Esophagus (tissue), 2 donors: ENCODE measurements around the gene PRDX6. TPM values are rescaled to one million over a fixed set of nuclear protein-coding genes. Genes with fewer than 3 reads are reported as not detected.
"Not testable (repeated sequence)": the region's sequence is repeated elsewhere in the genome, so short reads cannot be mapped to it uniquely, and the experiment has no call there.

ENCODE experiments used
- H3K27ac ChIP-seq, 2 donors: one replicate each; pipeline ENCODE4 v1.5.1; 2013; ENCODE audit warnings: low read depth in 2 of 2, mild to moderate bottlenecking in 2 of 2, inconsistent platforms in 1 of 2, low read length in 1 of 2, moderate library complexity in 1 of 2
- H3K27me3 ChIP-seq, 2 donors: one replicate each; pipeline ENCODE4 v1.6.1; 2013; ENCODE audit warnings: low read length in 2 of 2, control low read depth in 1 of 2, mild to moderate bottlenecking in 1 of 2; ENCODE audit not compliant: insufficient read depth in 2 of 2, control insufficient read depth in 1 of 2
- H3K36me3 ChIP-seq, 2 donors: one replicate each; pipeline ENCODE4 v1.6.1; 2013; ENCODE audit warnings: low read length in 1 of 2; ENCODE audit not compliant: control insufficient read depth in 2 of 2, insufficient read depth in 2 of 2
- H3K4me1 ChIP-seq, 2 donors: one replicate each; pipeline ENCODE4 v1.6.1; 2013; ENCODE audit warnings: low read length in 1 of 2; ENCODE audit not compliant: control insufficient read depth in 2 of 2, insufficient read depth in 2 of 2
- H3K4me3 ChIP-seq, 2 donors: one replicate each; pipeline ENCODE4 v1.5.1; 2013; ENCODE audit warnings: low read length in 2 of 2, mild to moderate bottlenecking in 2 of 2, low read depth in 1 of 2, moderate library complexity in 1 of 2
- H3K9me3 ChIP-seq, 2 donors: one replicate each; pipeline ENCODE4 v1.6.1; 2013; ENCODE audit warnings: mild to moderate bottlenecking in 2 of 2, low read depth in 1 of 2, low read length in 1 of 2, moderate library complexity in 1 of 2; ENCODE audit not compliant: control insufficient read depth in 2 of 2, insufficient read depth in 1 of 2
- WGBS, 2 donors: extraction: QIAGEN DNeasy Blood & Tissue Kit; methylation state at CpG; one replicate each; pipeline ENCODE4 v1.1.7; 2013; 5-methylcytosine and 5-hydroxymethylcytosine counted together
- polyA plus RNA-seq, 2 donors: library from polyadenylated mRNA; stranded (reverse); fragments of 200-250 nt; gene quantifications; one replicate each; pipeline ENCODE4 v1.2.3, GENCODE V29; 2013
- donor health status: healthy with polysubstance abuse.
- donor health status: Bipolar disorder and iron deficiency.

The PRDX6 gene
- polyA plus RNA-seq, 2 donors = 198 to 221 TPM

DNA sequence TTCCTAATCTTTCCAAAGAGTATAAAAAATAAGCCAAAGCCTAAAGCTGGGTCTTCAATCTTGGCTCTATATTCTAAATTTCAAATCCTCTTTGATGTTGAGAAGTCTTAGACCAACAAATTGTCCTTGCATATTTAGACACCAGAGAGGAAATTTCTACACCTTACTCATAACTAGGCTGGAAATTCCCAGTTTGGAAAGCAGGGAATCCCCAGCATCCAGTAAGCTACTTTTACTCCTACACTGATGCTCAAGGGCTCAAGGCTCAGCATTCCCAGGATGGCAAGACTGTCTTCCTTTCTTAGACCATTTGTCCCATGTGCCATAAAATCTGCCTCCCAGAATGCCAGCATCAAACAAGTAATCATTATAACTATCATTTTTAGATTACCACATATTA lies 28.3 kb downstream of the PRDX6 start:
- H3K27me3 ChIP-seq = no peaks in the 10 kb centered on the region
- no peaks in the 10 kb centered on the region for H3K36me3 ChIP-seq
- no peak overlapping the region for H3K4me3 ChIP-seq
- peaks cover 0 to 2% of the 10 kb centered on the region in 2 donors for H3K9me3 ChIP-seq
- peaks cover 0 to 4% of the 10 kb centered on the region in 2 donors for H3K4me1 ChIP-seq
- no peak overlapping the region for H3K27ac ChIP-seq

DNA sequence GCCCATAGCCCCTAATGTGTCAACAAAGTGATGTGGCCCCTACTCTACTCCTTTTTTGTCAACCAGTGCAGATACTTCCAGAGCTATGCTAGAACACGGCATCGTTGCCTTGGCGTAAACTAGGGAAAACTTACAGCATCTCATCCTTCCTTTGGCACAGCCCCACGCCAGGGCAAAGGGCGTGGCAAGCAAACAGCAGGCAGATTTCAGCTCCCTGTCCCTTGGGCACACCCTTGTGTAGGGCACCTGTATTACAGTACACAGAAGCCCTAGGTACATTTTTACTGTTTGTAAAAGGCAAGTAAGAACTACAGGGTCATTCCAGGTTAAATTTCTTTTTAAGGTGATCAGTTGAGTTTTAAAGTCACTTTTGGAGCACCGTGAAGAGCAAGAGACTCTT lies 29.3 kb downstream of the PRDX6 start:
- 68 to 70% methylated on average over 6 of the region's 6 CpGs for WGBS, 2 donors
- Histone ChIP-seq H3K4me3 (no peak overlapping the region), H3K9me3 (peaks cover 0 to 2% of the 10 kb centered on the region in 2 donors), H3K27me3 (no peaks in the 10 kb centered on the region), H3K4me1 (peaks cover 0 to 4% of the 10 kb centered on the region in 2 donors), H3K27ac (no peak overlapping the region), H3K36me3 (no peaks in the 10 kb centered on the region)

DNA sequence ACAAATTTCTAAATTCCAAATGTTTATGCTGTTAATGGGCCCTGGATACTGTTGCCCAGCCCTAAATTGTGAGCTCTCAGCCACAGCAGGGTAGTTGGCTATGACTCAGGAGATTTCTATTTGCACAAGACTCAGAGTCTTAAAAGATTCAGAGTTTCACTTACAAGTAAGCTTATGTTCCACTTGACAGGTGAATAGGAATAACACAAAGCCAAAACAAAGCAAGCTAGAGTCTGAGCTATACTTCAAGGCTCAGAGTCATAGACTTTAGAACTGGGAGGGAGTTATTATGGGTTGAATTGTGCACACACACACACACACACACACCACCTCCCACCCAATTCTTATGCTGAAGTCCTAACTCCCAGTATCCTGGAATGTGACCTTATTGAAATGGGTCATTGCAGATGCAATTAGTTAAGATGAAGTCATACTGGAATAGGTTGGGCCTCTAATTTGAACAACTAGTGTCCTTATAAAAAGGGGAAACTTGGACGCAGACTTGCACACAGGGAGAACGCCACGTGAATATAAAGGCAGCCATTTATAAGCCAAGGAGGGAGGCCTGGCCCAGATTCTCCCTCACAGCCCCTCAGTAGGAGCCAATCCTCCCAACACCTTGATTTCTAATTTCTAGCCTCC lies 30.2 kb downstream of the PRDX6 start:
- peak overlapping the region; percentile 73 to 78 for H3K27ac ChIP-seq
- H3K36me3 ChIP-seq = no peaks in the 10 kb centered on the region
- peaks cover 0 to 4% of the 10 kb centered on the region in 2 donors for H3K4me1 ChIP-seq
- peaks cover 0 to 2% of the 10 kb centered on the region in 2 donors for H3K9me3 ChIP-seq
- H3K27me3 ChIP-seq = no peaks in the 10 kb centered on the region
- 50 to 68% methylated on average over 3 of the region's 3 CpGs for WGBS, 2 donors
- H3K4me3 ChIP-seq = no peak overlapping the region

DNA sequence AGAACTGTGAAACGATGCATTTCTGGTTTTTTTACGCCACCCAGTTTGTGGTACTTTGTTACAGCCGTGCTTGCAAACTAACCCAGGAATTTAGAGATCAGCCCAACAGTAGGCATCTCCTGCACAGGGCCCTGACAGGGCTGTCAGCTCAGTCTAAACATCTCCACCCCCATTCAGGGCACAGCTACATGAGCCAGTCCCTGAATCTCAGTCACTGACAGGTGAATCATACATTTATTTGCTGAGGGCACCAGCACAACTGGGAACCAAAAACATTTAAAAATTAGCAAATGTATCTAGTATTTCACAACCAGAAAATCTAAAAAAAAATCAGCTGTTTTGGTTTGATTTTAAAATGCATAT lies 30.7 kb downstream of the PRDX6 start:
- Histone ChIP-seq H3K36me3 (no peaks in the 10 kb centered on the region), H3K27ac (peak overlapping the region; percentile 73 to 78), H3K9me3 (peaks cover 0 to 2% of the 10 kb centered on the region in 2 donors), H3K4me3 (no peak overlapping the region), H3K4me1 (peaks cover 0 to 4% of the 10 kb centered on the region in 2 donors), H3K27me3 (no peaks in the 10 kb centered on the region)
- WGBS, 2 donors = 63 to 77% methylated on average over 3 of the region's 3 CpGs

GRCh38 chr1:173508541-173508940 lies 31.4 kb downstream of the PRDX6 start:
- WGBS, 2 donors = 78 to 90% methylated on average over 2 of the region's 2 CpGs
- Histone ChIP-seq H3K4me1 (peaks cover 0 to 4% of the 10 kb centered on the region in 2 donors), H3K9me3 (peaks cover 0 to 2% of the 10 kb centered on the region in 2 donors), H3K27me3 (no peaks in the 10 kb centered on the region), H3K27ac (no peak overlapping the region), H3K4me3 (no peak overlapping the region), H3K36me3 (no peaks in the 10 kb centered on the region)

- H3K4me3 ChIP-seq = no peak overlapping the region
- 70 to 78% methylated on average over 1 of the region's 1 CpG for WGBS, 2 donors
These were observed 32.7 kb downstream of the PRDX6 start for GRCh38 chr1:173509797-173510196.

GRCh38 chr1:173514503-173514902 lies 37.4 kb downstream of the PRDX6 start:
- H3K4me1 ChIP-seq, H3K27me3 ChIP-seq, H3K9me3 ChIP-seq, H3K27ac ChIP-seq, H3K4me3 ChIP-seq, H3K36me3 ChIP-seq: not testable (repeated sequence)
- WGBS, 2 donors = 96 to 100% methylated on average over 1 of the region's 1 CpG

More at GRCh38 chr1:173509797-173510196, 32.7 kb downstream of the PRDX6 start:
- H3K27ac ChIP-seq = no peak overlapping the region
- peaks cover 0 to 4% of the 10 kb centered on the region in 2 donors for H3K4me1 ChIP-seq
- H3K27me3 ChIP-seq = no peaks in the 10 kb centered on the region
- H3K9me3 ChIP-seq = peaks cover 0 to under 1% of the 10 kb centered on the region in 2 donors
- H3K36me3 ChIP-seq = no peaks in the 10 kb centered on the region

DNA sequence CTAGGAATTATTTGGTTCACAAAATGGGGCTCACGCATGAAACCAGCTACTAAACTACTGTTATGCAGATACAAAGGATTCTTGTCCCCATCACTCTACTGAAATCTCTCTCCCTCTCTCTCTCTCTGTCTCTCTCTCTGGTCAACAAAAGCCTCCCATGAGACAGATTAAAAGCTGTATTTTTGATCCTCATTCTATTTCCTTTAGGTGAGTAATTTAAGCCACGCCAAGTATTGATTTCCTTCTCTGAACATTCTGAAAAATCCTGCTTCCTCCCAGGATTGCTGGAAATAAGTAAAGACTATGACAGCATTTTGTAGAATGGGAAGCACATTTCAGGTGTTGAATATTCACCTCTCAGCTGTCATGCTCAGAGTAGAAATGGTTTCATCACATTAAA lies 43.7 kb downstream of the PRDX6 start:
- Histone ChIP-seq H3K27me3 (no peaks in the 10 kb centered on the region), H3K4me3 (no peak overlapping the region), H3K4me1 (no peaks in the 10 kb centered on the region), H3K36me3 (no peaks in the 10 kb centered on the region), H3K27ac (no peak overlapping the region), H3K9me3 (peaks cover 0 to 2% of the 10 kb centered on the region in 2 donors)
- WGBS, 2 donors = 76 to 84% methylated on average over 2 of the region's 2 CpGs

DNA sequence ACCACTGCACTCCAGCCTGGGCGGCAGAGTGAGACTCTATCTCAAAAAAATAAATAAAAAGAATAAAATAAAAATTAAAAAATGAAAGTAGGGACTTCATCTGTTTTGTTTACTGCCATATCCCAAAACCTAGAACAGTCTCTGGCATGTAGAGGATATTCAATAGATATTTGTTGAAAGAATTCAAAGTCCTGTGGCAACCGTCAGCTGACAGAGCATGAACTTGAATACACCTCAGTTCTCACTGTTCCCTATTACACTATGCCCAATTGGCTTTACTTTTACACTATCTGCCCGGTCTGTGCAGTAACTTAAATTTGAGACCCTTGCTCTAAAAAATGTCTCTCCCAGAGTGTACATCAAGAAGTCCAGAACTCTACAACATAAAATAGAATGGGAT lies 46.2 kb downstream of the PRDX6 start:
- Histone ChIP-seq H3K9me3 (peaks cover 0 to 2% of the 10 kb centered on the region in 2 donors), H3K27me3 (no peaks in the 10 kb centered on the region), H3K4me1 (no peaks in the 10 kb centered on the region), H3K4me3 (no peak overlapping the region), H3K36me3 (no peaks in the 10 kb centered on the region), H3K27ac (no peak overlapping the region)
- WGBS, 2 donors = 97 to 98% methylated on average over 3 of the region's 3 CpGs

DNA sequence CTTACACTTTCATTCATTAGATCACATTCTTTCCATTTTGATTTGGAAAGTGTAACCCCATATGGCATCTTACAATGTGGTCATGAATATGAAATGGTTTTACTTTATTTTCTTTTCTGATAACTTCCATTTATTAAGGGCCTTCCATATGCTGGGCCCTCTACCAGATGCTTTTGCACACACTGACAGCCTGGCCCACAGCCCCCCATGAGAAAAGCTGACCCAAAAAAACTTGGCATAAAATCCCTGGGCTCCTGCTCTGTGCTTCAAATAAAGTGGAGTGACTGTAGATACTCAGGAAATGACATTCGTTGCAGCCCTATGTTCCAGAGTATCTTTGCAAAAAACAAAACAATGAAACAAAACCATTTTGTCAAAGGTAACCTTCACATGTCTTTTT lies 48.8 kb downstream of the PRDX6 start:
- 62 to 71% methylated on average over 1 of the region's 1 CpG for WGBS, 2 donors
- H3K4me3 ChIP-seq = no peak overlapping the region
- H3K27me3 ChIP-seq = no peaks in the 10 kb centered on the region
- H3K4me1 ChIP-seq = no peaks in the 10 kb centered on the region
- no peak overlapping the region for H3K27ac ChIP-seq
- H3K9me3 ChIP-seq = no peaks in the 10 kb centered on the region
- H3K36me3 ChIP-seq = no peaks in the 10 kb centered on the region
